Retinal pigment epithelial cell (primary cell): Measurements from ENCODE around the gene PRKCSH.

Experiments used
- DNase-seq: peaks from one replicate; pipeline ENCODE4 v3.0.0-alpha.2; 2010; ENCODE audit warnings: low read depth
- H3K4me3 ChIP-seq: 2 replicates; pipeline ENCODE4 v1.5.1; 2011; ENCODE audit warnings: mild to moderate bottlenecking, low read length, control low read depth, moderate library complexity
- TF ChIP-seq, protein P1 (sequence below): conservative IDR thresholded peaks from 2 replicates; pipeline ENCODE4 v1.5.1; 2011; ENCODE audit warnings: low read depth, low read length, control low read depth, inconsistent platforms

The PRKCSH gene

DNA sequence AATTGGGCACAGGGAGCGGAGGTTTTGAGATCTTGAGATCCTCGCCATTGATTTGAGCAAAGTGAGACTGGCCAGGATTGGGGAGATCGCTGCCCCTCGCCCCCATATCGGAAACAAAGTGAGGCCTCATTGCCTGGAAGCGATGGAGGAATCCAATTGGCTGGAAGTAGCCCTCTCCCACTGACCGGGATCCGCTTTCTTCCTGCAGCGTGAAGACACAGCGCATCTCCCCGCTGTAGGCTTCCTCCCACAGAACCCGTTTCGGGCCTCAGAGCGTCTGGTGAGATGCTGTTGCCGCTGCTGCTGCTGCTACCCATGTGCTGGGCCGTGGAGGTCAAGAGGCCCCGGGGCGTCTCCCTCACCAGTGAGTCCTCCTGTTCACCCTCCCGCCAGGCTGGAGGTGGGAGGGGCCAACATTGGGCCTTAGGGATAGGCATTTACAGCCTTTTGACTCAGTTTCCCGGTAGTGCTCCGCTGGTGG lies 438 bp downstream of the PRKCSH start:
- no peak for DNase-seq
- TF ChIP-seq, protein P1, sequence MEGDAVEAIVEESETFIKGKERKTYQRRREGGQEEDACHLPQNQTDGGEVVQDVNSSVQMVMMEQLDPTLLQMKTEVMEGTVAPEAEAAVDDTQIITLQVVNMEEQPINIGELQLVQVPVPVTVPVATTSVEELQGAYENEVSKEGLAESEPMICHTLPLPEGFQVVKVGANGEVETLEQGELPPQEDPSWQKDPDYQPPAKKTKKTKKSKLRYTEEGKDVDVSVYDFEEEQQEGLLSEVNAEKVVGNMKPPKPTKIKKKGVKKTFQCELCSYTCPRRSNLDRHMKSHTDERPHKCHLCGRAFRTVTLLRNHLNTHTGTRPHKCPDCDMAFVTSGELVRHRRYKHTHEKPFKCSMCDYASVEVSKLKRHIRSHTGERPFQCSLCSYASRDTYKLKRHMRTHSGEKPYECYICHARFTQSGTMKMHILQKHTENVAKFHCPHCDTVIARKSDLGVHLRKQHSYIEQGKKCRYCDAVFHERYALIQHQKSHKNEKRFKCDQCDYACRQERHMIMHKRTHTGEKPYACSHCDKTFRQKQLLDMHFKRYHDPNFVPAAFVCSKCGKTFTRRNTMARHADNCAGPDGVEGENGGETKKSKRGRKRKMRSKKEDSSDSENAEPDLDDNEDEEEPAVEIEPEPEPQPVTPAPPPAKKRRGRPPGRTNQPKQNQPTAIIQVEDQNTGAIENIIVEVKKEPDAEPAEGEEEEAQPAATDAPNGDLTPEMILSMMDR = no peak
- H3K4me3 ChIP-seq = peak overlapping the region; percentile 98

GRCh38 chr19:11437955-11438354 lies 2.5 kb downstream of the PRKCSH start:
- TF ChIP-seq, protein P1 = no peak
- no peak overlapping the region for H3K4me3 ChIP-seq
- no peak for DNase-seq

DNA sequence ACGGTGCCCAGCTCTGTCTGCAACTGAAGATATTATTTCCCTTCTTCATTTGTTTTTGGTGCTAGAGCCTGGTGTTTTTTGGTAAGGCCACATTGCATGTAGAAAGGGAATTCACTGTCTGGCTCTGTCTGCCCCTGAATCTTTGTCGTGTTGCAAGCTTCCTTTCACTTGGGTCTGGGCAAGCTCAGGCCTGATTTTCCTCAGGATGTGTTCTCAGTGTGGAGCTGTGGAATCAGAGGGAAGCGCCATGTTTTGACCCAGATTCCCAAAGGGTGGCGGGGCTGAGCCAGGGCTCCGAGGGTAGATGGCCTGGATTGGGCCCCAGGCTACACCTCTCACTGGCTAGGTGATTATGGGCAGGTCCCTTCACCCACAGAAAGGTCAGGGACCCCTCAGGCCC lies 8.6 kb downstream of the PRKCSH start:
- TF ChIP-seq, protein P1 = no peak
- no peak for DNase-seq
- no peak overlapping the region for H3K4me3 ChIP-seq

GRCh38 chr19:11445141-11445540 lies 9.7 kb downstream of the PRKCSH start:
- H3K4me3 ChIP-seq = no peak overlapping the region
- TF ChIP-seq, protein P1 = no peak
- no peak for DNase-seq

DNA sequence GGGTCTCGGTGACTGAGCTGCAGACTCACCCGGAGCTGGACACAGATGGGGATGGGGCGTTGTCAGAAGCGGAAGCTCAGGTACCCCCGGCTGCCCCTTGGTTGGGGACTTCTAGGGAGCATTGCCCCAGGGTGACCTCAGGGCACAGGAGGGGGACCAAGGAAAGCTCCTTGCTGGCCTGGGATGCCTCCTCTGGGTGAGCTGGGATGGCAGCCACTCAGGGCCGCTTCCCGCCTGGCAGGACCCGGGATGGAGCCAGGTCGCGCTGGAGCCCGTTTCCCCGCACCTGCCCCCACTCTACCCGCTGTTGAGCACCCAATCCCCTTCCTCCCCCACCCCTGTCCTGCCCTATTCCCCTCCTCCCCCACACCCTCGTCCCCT lies 10.8 kb downstream of the PRKCSH start:
- TF ChIP-seq, protein P1 = no peak
- no peak for DNase-seq
- no peak overlapping the region for H3K4me3 ChIP-seq

DNA sequence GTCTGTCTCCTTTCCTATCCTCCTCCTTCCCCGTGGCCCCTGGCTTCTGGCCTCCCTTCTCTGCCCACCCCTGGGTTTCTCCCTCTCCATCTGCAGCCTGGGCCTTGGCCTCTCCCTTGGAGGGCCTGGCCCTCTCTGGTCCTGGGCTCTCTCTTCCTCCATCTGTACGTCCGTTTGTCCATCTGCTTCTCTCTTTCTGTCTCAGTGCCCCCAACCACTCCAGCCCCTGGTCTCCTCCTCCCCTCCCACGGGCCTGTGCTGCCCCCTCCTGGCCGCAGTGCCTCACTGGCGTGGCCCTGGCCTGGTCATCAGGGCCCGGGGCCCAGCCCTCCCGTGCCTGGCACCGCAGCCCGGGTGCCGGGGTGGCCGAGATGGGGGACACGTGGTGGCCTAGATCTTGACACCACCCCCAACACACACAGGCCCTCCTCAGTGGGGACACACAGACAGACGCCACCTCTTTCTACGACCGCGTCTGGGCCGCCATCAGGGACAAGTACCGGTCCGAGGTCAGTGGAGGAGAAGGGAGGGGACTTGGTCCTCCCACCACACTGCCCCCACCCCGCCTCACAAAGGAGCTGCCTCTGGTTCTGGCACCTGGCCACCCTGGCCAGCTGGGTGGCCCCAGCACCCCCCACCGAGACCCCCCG lies 11.3 kb downstream of the PRKCSH start:
- DNase-seq = no peak
- TF ChIP-seq, protein P1 = peak; percentile 90
- no peak overlapping the region for H3K4me3 ChIP-seq
